Sigmoid colon (tissue), 7 donors: ENCODE data around the gene TMEM120B. TPM values are rescaled to one million over a fixed set of nuclear protein-coding genes. Genes with fewer than 3 reads are reported as not detected.

Experiments
- DNase-seq: peaks from one replicate; pipeline ENCODE4 v3.0.0-alpha.2; 2019
- H3K27ac ChIP-seq, 4 donors: fragments of 200-600 bp; sonication (generic); one replicate each; pipeline ENCODE4 v1.5.1; 2016 to 2019; ENCODE audit warnings: mild to moderate bottlenecking in 1 of 4
- H3K27me3 ChIP-seq, 3 donors: fragments of 200-600 bp; sonication (generic); one replicate each; pipeline ENCODE4 v1.5.1; 2019; ENCODE audit warnings: mild to moderate bottlenecking in 1 of 3
- H3K36me3 ChIP-seq, 4 donors: fragments of 200-600 bp; sonication (generic); one replicate each; pipeline ENCODE4 v1.5.1; 2016 to 2019
- H3K4me1 ChIP-seq, 4 donors: fragments of 200-600 bp; sonication (generic); one replicate each; pipeline ENCODE4 v1.5.1; 2017 to 2019
- H3K4me3 ChIP-seq, 4 donors: fragments of 200-600 bp; sonication (generic); one replicate each; pipeline ENCODE4 v1.5.1; 2017 to 2019; ENCODE audit warnings: mild to moderate bottlenecking in 2 of 4, moderate library complexity in 1 of 4
- H3K9me3 ChIP-seq, 4 donors: fragments of 200-600 bp in 3 of 4; sonication (generic) in 3 of 4; one replicate each; pipeline versions ENCODE4 v1.5.1 to v1.6.1; 2013 to 2019
- EP300 ChIP-seq, 4 donors: sonication (generic); formaldehyde crosslinking; IDR thresholded peaks; one replicate each; pipeline ENCODE4 v1.6.1; 2017; ENCODE audit warnings: antibody characterized with exemption in 4 of 4
- POLR2A ChIP-seq, 2 donors: fragments of 450-650 bp; IDR thresholded peaks; one replicate each; pipeline ENCODE4 v1.6.1; 2016; ENCODE audit warnings: antibody characterized with exemption in 2 of 2, mild to moderate bottlenecking in 2 of 2, moderate library complexity in 2 of 2
- POLR2AphosphoS5 ChIP-seq, 4 donors: sonication (generic); formaldehyde crosslinking; IDR thresholded peaks; one replicate each; pipeline ENCODE4 v1.6.1; 2017; ENCODE audit warnings: antibody characterized with exemption in 4 of 4
- WGBS, 2 donors: extraction: QIAGEN DNeasy Blood & Tissue Kit; methylation state at CpG; one replicate each; pipeline ENCODE4 v1.1.7; 2013; 5-methylcytosine and 5-hydroxymethylcytosine counted together
- intact Hi-C: fragments of 100-400 bp; cut with DNase I; formaldehyde crosslinking; loops from one replicate; pipeline ENCODE4 v1.15.1; 2023
- polyA plus RNA-seq, 3 donors: library from polyadenylated mRNA; stranded (reverse); fragments of 200-250 nt; gene quantifications; one replicate each; pipeline ENCODE4 v1.2.3, GENCODE V29; 2013
- total RNA-seq, 4 donors: library from RNA; depleted of rRNA; stranded (reverse); fragments of >200 nt; gene quantifications; one replicate each; pipeline ENCODE4 v1.1.0, GENCODE V29; 2016
- TF ChIP-seq, protein P1 (sequence below), 4 experiments: fragments of 450-650 bp in 3 of 4; fragments of 200-600 bp in 1 of 4; IDR thresholded peaks; one replicate each; pipeline ENCODE4 v1.5.1; 2016 to 2019; ENCODE audit warnings: antibody characterized with exemption in 4 of 4, mild to moderate bottlenecking in 3 of 4, moderate library complexity in 2 of 4
- donor health status: healthy with polysubstance abuse.
- donor health status: Bipolar disorder and iron deficiency.
- donor health status: healthy.

TMEM120B gene
- total and polyA plus RNA-seq, 7 donors, result 1.2 to 8.9 (median 3.7) TPM

DNA sequence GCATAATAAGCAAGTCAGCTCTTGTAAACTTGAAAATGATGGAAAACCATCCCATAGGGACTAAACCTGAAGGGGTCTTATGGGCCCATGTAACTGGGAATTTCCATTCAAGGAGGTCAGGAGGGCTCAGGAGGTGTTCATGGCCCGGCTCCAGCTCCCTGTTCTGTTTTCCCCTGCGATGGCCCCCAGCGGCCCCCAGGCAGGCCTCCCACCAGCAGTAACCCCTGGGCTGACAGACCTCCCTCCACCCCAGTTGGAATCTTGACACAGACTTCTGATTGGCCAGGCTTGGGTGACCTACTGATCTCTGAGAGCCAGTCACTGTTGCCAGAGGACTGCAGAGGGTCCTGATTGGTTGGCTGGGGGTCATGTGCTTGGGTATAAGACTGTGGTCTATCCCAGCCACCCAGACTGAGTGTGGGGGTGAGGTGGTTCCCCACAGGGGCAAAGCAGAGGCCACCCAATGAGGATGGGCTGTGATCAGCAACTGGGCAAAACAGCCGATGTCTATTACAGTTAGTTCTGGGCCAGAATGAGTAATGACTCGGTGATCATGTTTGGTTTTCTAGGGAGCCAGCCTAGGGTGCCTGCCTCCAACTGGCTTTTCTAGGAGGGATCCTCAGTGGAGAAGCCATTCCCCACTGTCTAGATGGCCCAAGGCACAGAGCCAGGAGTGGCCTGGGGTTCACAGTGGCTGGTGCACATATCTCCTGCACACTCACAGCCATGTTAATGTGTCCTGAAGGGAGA is 53.9 kb downstream of the TMEM120B start:
- peaks cover 0 to 53% (median 47%) of the 10 kb centered on the region in 4 donors for H3K4me1 ChIP-seq
- DNase-seq, result no peak
- H3K4me3 ChIP-seq, result no peak overlapping the region
- peak overlapping the region in 3 of 4 donors; percentile 52 to 81 (median 67) for H3K27ac ChIP-seq
- intact Hi-C loops, result loop anchor here (5.0 kb wide), 1 partner anchor 54 kb away; the partner anchor contains the start of gene TMEM120B
- TF ChIP-seq POLR2AphosphoS5 (IDR thresholded peaks at IDR 0.05) (no peak), POLR2A (IDR thresholded peaks at IDR 0.05) (no peak), EP300 (IDR thresholded peaks at IDR 0.05) (no peak)
- TF ChIP-seq, protein P1, sequence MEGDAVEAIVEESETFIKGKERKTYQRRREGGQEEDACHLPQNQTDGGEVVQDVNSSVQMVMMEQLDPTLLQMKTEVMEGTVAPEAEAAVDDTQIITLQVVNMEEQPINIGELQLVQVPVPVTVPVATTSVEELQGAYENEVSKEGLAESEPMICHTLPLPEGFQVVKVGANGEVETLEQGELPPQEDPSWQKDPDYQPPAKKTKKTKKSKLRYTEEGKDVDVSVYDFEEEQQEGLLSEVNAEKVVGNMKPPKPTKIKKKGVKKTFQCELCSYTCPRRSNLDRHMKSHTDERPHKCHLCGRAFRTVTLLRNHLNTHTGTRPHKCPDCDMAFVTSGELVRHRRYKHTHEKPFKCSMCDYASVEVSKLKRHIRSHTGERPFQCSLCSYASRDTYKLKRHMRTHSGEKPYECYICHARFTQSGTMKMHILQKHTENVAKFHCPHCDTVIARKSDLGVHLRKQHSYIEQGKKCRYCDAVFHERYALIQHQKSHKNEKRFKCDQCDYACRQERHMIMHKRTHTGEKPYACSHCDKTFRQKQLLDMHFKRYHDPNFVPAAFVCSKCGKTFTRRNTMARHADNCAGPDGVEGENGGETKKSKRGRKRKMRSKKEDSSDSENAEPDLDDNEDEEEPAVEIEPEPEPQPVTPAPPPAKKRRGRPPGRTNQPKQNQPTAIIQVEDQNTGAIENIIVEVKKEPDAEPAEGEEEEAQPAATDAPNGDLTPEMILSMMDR (IDR thresholded peaks at IDR 0.05), result no peak
- no peaks in the 10 kb centered on the region for H3K27me3 ChIP-seq
- H3K9me3 ChIP-seq, result no peaks in the 10 kb centered on the region
- WGBS, 2 donors, result 96% methylated on average over 5 of the region's 5 CpGs
- H3K36me3 ChIP-seq, result no peaks in the 10 kb centered on the region

DNA sequence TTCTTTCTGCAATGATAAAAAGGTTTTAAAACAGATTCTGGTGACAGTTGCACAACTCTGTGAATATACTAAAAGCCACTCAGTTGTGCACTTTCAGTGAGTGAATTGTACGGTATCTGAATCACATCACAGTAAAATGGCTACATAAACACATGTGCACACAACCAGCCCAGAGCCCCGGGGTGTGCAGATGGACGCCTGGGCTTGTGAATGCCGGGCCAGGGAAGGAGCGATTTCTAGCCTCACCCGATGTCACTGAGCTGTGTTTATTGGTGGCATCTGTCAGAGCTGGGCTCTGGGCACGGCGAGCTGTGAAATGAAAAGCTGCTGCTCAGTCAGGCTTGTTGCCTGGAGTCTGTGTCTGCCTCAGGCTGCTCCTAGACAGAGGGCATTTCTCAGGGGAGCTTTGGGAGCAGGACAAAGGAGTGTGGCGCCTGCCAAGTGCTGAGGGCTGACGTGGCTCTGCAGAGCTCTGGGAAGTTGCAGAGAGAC is 55.0 kb downstream of the TMEM120B start:
- no peaks in the 10 kb centered on the region for H3K36me3 ChIP-seq
- DNase-seq, result peak; percentile 85
- no peaks in the 10 kb centered on the region for H3K9me3 ChIP-seq
- TF ChIP-seq, protein P1 (IDR thresholded peaks at IDR 0.05), result no peak
- peak in 1 of 4 donors; percentile 34 for TF ChIP-seq POLR2AphosphoS5 (IDR thresholded peaks at IDR 0.05)
- H3K27me3 ChIP-seq, result no peaks in the 10 kb centered on the region
- peak overlapping the region; percentile 65 to 81 (median 68) for H3K27ac ChIP-seq
- WGBS, 2 donors, result 79 to 85% methylated on average over 10 of the region's 10 CpGs
- intact Hi-C loops, result loop anchor here (5.0 kb wide), 1 partner anchor 55 kb away; the partner anchor contains the start of gene TMEM120B
- H3K4me3 ChIP-seq, result peak overlapping the region in 1 of 4 donors; percentile 11
- H3K4me1 ChIP-seq, result peaks cover 0 to 42% (median 36%) of the 10 kb centered on the region in 4 donors

DNA sequence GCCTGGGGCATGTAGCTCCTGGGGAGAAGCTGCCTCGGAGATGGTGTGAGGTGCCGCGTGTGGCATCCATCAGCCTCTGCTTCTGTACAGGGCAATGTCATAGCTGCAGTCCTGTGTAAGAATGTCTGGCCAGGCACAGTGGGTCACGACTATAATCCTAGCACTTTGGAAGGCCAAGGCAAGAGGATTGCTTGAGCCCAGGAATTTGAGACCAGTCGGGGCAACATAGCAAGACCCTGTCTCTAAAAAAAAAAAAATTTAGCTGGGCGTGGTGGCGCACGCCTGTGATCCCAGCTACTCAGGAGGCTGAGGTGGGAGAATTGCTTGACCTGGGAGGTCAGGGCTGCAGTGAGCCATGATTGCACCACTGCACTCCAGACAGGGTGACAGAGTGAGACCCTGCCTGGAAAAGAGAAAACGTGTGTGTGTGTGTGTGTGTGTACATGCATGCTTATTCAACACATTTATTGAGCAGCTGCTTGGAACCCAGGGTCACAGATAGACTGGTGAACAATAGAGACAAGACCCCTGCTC is 56.8 kb downstream of the TMEM120B start:
- H3K9me3 ChIP-seq, result no peaks in the 10 kb centered on the region
- intact Hi-C loops, result loop anchor here (5.0 kb wide), 1 partner anchor 57 kb away; the partner anchor contains the start of gene TMEM120B
- DNase-seq, result no peak
- TF ChIP-seq, protein P1 (IDR thresholded peaks at IDR 0.05), result no peak
- 95% methylated on average over 9 of the region's 9 CpGs for WGBS, 2 donors
- no peak overlapping the region for H3K4me3 ChIP-seq
- peaks cover 0 to 48% (median 42%) of the 10 kb centered on the region in 4 donors for H3K4me1 ChIP-seq
- no peaks in the 10 kb centered on the region for H3K36me3 ChIP-seq
- no peaks in the 10 kb centered on the region for H3K27me3 ChIP-seq
- H3K27ac ChIP-seq, result no peak overlapping the region

DNA sequence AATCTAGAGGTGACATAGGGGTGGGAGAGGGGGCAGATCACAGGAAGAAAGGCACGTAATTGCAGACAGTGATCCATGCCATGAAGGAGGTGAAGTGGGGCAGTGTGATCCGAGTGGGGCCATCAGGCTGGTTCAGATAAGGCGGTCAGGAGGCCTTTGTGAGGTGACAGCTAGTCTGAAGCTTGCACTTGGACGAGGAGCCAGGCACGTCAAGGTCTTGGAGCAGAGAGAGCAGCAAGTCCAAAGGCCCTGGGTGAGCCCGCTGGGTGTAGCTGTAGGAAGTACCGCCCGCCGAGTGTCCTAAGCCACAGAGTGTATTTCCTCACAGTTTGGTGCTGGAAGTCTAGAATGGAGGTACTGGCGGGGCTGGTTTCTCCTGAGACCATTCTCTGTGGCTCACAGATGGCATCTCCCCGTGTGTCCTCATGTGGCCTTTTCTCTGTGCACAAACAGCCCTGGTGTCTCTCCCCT is 57.3 kb downstream of the TMEM120B start:
- Histone ChIP-seq H3K27ac (no peak overlapping the region), H3K4me1 (peaks cover 0 to 48% (median 42%) of the 10 kb centered on the region in 4 donors), H3K27me3 (no peaks in the 10 kb centered on the region), H3K9me3 (no peaks in the 10 kb centered on the region), H3K36me3 (no peaks in the 10 kb centered on the region), H3K4me3 (no peak overlapping the region)
- WGBS, 2 donors, result 69 to 79% methylated on average over 11 of the region's 11 CpGs
- intact Hi-C loops, result loop anchor here (5.0 to 10.0 kb wide), 2 partner anchors 58 to 235 kb away; partner anchors contain the start of gene TMEM120B
- TF ChIP-seq, protein P1 (IDR thresholded peaks at IDR 0.05), result no peak
- TF ChIP-seq POLR2AphosphoS5 (IDR thresholded peaks at IDR 0.05), result no peak
- TF ChIP-seq POLR2A (IDR thresholded peaks at IDR 0.05), result no peak
- TF ChIP-seq EP300 (IDR thresholded peaks at IDR 0.05), result no peak
- DNase-seq, result no peak
